GM20431 (cell line): ENCODE results near the gene NKTR.
"Not testable (repeated sequence)": the region's sequence is repeated elsewhere in the genome, so short reads cannot be mapped to it uniquely, and the experiment has no call there.

ENCODE experiments used
- in situ Hi-C: fragments of 300-500 bp; cut with MseI, MboI; formaldehyde crosslinking; loops from one replicate; pipeline ENCODE4 v1.15.0; 2020; ENCODE audit warnings: low sequenced_read_pairs; ENCODE audit not compliant: unreplicated experiment

The NKTR gene

DNA sequence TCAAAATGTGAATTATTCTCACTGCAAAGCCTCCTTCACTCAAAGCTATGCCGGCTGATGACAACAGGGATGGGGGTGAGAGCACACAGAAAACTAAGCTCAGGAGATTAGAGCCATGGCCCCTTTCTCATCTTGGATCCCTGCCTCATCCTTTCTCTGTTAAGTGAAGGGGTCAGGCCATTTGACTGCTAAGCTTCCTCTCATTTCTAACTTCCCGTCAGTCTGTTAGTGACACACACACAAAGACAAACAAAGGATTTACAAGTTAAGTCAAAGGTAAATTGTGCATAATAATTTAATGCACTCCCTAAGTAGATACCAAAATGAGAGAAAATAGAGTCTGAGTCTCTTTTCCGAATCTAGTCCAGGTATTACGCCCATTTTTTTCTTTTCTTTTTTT is 8.7 kb upstream of the NKTR start:
- in situ Hi-C loops, result no loop called here

DNA sequence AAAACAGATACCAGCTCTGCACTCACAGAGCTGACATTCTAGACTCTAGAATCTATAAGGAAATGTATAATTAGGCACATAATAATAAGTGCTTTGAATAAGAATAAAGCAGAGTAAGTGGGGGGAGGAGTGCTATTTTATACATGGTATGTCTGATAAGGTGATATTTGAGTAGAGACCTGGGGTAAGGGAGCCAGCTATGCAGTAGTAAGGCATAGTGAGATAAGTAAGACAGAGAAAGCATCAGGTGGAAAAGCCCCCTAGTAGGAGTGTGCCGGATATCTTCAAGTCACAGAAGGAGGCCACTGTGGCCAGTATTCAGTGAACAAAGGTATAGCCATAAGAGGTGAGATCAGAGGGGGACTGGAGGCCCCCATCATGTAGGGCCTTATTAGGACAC is 6.9 kb upstream of the NKTR start:
- in situ Hi-C loops, result no loop called here

- in situ Hi-C loops, result no loop called here
Observed at GRCh38 chr3:42595682-42596081, 4.8 kb upstream of the NKTR start.

DNA sequence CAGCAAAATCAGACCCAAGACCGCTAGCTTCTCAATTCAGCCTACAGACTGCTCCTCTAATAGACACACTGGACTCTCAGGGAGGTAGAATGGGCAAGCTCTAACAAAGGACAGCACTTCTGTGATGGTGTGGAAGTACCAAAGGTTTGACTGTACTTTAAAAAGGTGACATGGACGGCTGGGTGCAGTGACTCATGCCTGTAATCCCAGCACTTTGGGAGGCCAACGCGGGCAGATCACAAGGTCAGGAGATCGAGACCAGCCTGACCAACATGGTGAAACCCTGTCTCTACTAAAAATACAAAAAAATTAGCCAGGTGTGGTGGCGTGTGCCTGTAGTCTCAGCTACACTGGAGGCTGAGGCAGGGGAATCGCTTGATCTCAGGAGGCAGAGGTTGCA is 3.4 kb upstream of the NKTR start:
- in situ Hi-C loops, result not testable (repeated sequence)

DNA sequence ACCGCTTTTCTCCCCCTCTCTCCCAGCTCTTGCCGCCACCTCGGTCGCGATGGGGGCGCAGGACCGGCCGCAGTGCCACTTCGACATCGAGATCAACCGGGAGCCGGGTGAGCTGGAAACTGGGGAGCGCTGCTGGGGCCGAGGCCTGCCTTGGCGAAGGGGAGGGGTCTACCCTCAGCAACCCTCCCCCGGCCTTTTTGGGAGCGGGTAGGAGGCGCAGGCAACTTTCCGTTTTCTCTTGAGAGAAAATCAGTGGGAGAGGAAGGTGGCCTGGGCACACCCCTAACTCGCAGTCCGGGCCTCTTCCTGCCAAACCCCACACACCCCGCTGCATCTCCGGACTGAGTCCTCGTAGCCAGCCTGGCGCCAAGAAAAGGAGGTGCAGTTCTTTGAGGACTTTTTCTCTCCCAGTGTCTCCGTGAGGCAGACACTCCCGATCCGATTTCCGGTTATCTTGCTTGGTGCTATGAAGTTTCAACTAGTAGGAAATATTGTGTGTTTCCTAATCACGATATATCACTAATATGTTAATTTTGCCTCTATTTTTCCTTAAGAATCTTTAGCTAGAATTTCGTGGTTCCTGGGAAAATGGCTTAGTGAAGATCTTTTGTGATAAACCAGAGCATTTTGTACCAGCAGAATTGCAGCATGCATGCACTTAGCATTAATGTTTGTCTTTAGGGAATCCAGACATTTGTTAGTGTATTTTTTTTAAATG is 631 bp downstream of the NKTR start:
- in situ Hi-C loops, result no loop called here

DNA sequence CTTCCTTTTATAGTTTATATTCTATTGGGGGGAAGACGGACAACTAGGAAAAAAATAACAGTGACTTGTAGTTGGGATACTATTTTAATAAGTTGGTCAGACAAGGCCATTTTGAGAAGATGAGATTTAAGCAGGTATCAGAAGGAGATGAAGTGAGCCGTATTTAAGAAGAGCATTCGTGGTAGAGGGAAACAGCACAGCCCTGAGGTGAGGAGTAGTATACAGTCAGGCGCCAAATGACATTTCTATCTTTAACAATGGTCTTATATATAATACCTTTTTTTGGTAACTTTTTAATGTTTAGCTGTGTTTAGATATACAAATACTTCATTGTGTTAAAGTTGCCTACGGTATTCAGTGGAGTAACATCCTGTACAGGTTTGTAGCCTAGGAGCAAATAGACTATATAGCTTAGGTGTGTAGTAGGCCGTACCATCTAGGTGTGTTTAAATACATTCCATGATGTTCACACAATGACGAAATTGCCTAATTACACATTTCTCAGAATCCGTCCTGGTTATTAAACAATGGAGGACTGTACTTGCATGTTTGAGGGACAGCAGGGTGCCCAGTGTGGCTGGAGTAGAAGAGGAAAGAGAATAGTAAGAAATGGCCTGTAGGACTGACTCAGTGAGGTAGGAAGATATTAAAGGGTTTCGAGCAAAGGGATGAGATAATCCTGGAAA is 1.6 kb downstream of the NKTR start:
- in situ Hi-C loops, result no loop called here

- in situ Hi-C loops, result no loop called here
Observed at GRCh38 chr3:42602961-42603360, 2.5 kb downstream of the NKTR start.

DNA sequence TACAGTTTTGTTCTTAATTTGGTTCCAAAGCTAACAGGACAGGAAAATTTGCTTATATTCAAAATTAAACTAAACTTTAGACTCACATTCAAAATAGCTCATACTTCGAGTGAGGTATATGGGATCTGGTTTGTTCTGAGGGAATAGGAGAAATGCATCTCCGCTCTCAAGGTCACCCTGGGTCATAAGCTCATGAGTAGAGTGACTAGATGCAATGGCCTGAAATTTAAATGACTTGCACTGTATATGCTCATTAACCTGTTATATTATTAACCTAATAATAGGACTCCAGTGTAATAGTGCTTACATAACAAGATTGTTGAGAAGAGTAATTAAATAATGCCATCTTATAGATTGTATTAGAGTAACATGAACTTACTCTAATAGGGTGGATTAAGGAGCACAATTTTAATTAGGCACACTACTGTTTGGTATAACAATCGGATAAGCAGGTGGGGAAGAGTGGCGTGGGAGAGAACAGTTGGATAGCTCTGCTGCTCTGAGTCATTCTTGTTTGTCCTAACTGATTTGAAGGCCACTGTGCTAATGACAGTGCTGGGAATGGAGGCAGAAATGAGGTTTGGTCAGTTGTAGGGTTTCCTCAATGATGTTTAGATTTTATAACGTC is 5.2 kb downstream of the NKTR start:
- in situ Hi-C loops, result no loop called here

DNA sequence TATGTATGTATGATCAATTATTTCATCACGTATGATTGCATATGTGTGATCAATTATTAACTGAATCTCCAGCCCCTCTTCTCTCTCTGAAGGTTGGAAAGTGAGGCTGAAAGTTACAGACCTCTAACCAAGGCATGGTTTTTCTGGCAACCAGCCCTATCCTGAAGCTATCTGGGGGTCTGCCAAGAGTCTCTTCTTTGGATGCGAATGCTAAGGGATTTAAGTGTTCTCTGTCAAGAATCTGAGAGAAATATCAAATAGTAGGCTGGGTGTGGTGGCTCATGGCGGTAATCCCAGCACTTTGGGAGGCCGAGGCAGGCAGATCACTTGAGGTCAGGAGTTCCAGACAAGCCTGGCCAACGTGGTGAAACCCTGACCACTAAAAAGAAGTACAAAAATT is 8.1 kb downstream of the NKTR start:
- in situ Hi-C loops, result no loop called here

DNA sequence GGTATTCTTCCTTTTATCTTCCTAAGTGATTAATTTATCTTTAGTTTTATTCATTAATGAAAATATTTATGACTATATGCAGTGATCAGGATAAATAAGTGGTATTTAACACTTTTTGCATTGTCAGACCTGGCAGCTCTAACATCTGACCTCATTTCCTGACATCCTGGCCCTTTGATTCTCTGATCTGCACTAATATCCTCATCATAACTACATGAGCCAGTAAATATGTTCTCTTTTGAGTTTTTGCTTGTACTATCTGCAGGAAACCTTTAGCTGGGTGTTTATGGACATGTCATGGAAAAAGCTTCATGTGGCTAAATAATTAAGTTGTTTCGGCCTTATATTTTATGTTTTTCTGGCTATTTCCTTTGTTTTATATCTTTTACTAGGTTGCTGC is 10.5 kb downstream of the NKTR start:
- in situ Hi-C loops, result no loop called here

DNA sequence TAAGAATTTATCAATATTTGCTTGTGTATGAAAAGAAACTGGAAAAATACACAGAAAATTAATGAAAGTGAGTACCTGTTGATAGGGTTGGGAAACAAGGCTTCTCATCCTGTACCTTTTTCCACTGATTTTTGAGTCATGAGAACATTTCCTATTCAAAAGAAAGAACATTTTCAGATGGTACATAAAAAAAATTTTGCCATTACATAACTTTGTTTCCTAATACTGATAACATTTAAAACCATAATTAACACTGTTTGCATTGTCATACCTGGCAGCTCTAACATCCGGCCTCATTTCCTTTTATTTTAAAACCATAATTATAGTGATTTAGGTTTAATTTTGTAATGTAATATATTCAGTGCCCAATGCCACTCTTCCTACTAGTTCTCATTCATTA is 11.7 kb downstream of the NKTR start:
- in situ Hi-C loops, result no loop called here

DNA sequence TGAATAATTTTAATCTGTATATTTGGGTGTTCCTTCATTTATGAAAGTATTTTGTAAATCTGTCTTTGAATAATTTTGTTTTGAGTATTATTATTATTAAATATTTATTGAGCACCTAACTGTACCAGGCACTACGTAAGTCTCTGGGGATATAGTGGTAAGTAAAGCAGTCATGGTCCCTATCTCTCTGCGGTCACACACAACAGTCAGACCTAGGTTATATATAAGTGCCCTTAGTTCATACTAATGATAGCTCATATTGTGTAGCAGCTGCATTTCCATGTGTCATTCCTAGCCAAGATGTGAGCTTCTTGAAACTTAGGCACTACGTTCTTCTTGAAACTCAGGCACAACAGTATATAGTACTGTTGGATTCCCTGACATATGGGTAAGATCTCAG is 12.4 kb downstream of the NKTR start:
- in situ Hi-C loops, result no loop called here

DNA sequence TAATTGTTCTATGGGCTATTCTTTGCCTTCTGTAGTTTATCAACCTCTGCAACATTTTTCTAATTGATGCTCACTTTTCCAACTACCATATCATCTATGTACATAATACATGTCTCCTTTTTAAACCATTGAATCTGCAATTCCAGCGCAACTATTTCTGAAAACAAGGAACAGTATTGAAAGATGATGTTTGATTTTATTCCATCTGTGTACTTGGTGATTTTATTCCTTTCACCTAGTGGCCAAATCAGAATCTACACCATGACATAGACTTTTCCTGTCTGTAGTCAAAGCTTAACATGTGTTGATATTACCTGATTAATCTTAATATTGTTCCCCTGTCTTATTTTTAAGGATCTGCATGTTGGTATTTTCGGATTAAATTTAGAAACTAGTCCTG is 13.0 kb downstream of the NKTR start:
- in situ Hi-C loops, result no loop called here

GRCh38 chr3:42631620-42632019 is 31.1 kb downstream of the NKTR start:
- in situ Hi-C loops, result no loop called here

DNA sequence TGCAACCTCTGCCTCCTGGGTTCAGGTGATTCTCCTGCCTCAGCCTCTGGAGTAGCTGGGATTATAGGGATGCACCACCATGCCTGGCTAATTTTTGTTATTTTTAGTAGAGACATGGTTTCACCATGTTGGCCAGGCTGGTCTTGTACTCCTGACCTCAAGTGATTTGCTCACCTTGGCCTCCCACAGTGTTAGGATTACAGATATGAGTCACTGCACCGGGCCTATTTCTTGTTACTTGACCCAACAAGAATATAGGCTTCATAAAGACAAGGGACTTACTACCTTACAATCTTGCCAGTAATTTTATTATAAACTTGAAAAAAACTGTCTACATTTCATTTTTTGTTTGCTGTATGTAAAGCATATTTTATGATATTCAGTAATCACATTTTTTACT is 31.7 kb downstream of the NKTR start:
- in situ Hi-C loops, result no loop called here

DNA sequence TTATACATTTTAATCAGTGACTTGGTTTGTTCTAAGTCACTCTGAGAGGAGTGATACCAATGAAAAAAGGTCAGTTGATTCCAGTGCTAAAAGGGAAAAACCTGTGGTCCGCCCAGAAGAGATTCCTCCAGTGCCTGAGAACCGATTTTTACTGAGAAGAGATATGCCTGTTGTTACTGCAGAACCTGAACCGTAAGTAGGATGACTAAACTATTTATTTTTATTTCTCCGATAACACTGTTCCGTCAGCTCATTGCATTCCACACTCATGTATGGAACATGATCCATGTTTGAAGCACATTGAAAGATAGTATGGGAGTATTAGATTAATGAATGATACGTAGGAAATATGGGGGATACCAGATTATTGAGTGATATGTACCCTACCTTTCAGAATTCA is 33.1 kb downstream of the NKTR start:
- in situ Hi-C loops, result no loop called here

DNA sequence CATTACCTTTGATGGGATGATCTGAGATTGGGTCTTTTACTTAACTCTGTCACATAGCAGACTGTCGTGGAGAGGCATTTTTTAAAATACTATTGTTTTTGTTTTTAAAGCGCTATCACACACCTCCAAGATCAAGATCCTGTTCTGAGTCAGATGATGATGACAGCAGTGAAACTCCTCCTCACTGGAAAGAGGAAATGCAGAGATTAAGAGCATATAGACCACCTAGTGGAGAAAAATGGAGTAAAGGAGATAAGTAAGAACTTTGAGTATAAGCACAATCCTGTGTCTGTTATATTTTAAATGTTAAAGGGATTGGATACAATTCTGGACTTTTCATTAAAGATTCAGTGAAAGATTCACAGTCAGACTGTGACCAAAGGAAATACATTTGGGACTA is 34.6 kb downstream of the NKTR start:
- in situ Hi-C loops, result no loop called here

GRCh38 chr3:42637001-42637400 is 36.5 kb downstream of the NKTR start:
- in situ Hi-C loops, result no loop called here

GRCh38 chr3:42638339-42638842 is 37.9 kb downstream of the NKTR start:
- in situ Hi-C loops, result no loop called here

DNA sequence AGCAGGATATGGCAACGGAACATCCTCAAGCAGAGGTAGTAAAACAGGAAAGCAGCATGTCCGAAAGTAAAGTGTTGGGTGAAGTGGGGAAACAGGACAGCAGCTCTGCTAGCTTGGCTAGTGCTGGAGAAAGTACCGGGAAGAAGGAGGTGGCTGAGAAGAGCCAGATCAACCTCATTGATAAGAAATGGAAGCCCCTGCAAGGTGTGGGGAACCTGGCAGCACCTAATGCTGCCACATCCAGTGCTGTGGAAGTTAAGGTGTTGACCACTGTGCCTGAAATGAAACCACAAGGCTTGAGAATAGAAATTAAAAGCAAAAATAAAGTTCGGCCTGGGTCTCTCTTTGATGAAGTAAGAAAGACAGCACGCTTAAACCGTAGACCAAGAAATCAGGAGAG is 38.7 kb downstream of the NKTR start:
- in situ Hi-C loops, result no loop called here

- in situ Hi-C loops, result no loop called here
Observed at GRCh38 chr3:42640129-42640528, 39.6 kb downstream of the NKTR start.
